ENCODE results near the gene NOTCH2.

- no peak for TF ChIP-seq CTCF (IDR thresholded peaks at IDR 0.05 in 4 of 5, conservative IDR thresholded peaks at IDR 0.05 in 1 of 5)
- no peak for TF ChIP-seq POLR2A (IDR thresholded peaks at IDR 0.05)
These were observed 203.8 kb downstream of the NOTCH2 start for GRCh38 chr1:119865627-119866026.

Data from gastrocnemius medialis (tissue), 4 donors.